Measurements from ENCODE around the gene NELL2. TPM values are rescaled to one million over a fixed set of nuclear protein-coding genes. Genes with fewer than 3 reads are reported as not detected.

The NELL2 gene
- total RNA-seq, 1 donor from 2014 or later = 0.55 TPM

DNA sequence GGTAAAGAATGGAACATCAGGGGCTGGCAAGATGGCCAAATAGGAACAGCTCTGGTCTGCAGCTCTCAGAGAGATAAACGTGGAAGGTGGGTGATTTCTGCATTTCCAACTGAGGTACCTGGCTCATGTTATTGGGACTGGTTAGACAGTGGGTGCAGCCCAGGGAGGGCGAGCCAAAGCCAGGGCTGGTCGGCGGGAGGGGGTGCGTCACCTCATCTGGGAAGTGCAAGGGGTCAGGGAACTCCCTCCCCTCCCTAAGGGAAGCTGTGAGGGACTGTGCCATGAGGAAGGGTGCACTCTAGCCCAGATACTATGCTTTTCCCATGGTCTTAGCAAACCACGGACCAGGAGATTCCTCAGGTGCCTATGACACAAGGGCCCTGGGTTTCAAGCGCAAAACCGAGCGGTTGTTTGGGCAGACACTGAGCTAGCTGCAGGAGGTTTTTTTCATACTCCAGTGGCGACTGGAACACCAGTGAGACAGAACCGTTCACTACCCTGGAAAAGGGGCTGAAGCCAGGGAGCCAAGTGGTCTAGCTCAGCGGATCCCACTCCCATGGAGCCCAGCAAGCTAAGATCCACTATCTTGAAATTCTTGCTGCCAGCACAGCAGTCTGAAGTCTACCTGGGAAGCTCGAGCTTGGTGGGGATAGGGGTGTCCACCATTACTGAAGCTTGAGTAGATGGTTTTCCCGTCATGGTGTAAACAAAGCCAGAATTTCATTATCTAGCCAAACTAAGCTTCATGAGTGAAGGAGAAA, 317.6 kb downstream of the NELL2 start:
- H3K4me3 ChIP-seq = no peak overlapping the region
- H3K27ac ChIP-seq (replicated peaks) = no peak overlapping the region
- no peak for TF ChIP-seq CTCF (IDR thresholded peaks at IDR 0.05; ENCODE audit: borderline replicate concordance)
- intact Hi-C loops (cut with micrococcal nuclease) = no loop called here
- H3K4me1 ChIP-seq = no peaks in the 10 kb centered on the region
- H3K27me3 ChIP-seq (ENCODE audit: low read depth) = no peaks in the 10 kb centered on the region
- no peaks in the 10 kb centered on the region for H3K36me3 ChIP-seq
- peaks cover 8% of the 10 kb centered on the region for H3K9me3 ChIP-seq (replicated peaks)
- no peak for DNase-seq

- Histone ChIP-seq H3K27me3 (ENCODE audit: low read depth) (no peaks in the 10 kb centered on the region), H3K9me3 (replicated peaks) (no peaks in the 10 kb centered on the region), H3K27ac (replicated peaks) (no peak overlapping the region), H3K36me3 (no peaks in the 10 kb centered on the region), H3K4me3 (no peak overlapping the region), H3K4me1 (no peaks in the 10 kb centered on the region)
- no peak for DNase-seq
- intact Hi-C loops (cut with micrococcal nuclease) = no loop called here
- TF ChIP-seq CTCF (IDR thresholded peaks at IDR 0.05; ENCODE audit: borderline replicate concordance) = no peak
Observed at GRCh38 chr12:44555454-44555853, 320.7 kb downstream of the NELL2 start.

GRCh38 chr12:44551631-44552030, 324.5 kb downstream of the NELL2 start:
- intact Hi-C loops (cut with micrococcal nuclease) = no loop called here
- Histone ChIP-seq H3K27me3 (ENCODE audit: low read depth) (no peaks in the 10 kb centered on the region), H3K36me3 (no peaks in the 10 kb centered on the region), H3K4me1 (no peaks in the 10 kb centered on the region), H3K4me3 (no peak overlapping the region), H3K27ac (replicated peaks) (no peak overlapping the region), H3K9me3 (replicated peaks) (no peaks in the 10 kb centered on the region)
- DNase-seq = no peak
- no peak for TF ChIP-seq CTCF (IDR thresholded peaks at IDR 0.05; ENCODE audit: borderline replicate concordance)

- DNase-seq = no peak
- Histone ChIP-seq H3K4me3 (no peak overlapping the region), H3K9me3 (replicated peaks) (no peaks in the 10 kb centered on the region), H3K27me3 (ENCODE audit: low read depth) (no peaks in the 10 kb centered on the region), H3K27ac (replicated peaks) (no peak overlapping the region), H3K4me1 (no peaks in the 10 kb centered on the region), H3K36me3 (no peaks in the 10 kb centered on the region)
- intact Hi-C loops (cut with micrococcal nuclease) = no loop called here
- TF ChIP-seq CTCF (IDR thresholded peaks at IDR 0.05; ENCODE audit: borderline replicate concordance) = no peak
Observed at GRCh38 chr12:44550377-44550776, 325.7 kb downstream of the NELL2 start.

DNA sequence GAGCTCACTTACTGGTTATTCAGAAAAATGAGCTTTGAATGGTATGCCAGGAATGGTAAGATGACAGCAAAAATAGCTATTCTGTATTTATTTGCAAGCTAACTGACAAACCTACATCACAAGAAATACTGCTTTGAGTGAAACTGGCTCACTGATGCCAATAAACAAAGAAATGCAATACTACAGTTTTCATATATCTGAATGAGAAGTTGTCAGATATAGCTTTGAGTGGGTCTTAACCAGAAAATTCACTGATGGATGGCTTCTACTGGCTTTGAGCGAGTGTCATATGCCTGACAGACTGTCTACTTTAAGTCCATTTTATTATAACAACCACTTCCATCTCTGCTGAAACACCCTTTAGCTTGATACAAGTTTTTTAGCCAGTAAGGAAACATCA, 330.1 kb downstream of the NELL2 start:
- H3K36me3 ChIP-seq = no peaks in the 10 kb centered on the region
- no peak for TF ChIP-seq CTCF (IDR thresholded peaks at IDR 0.05; ENCODE audit: borderline replicate concordance)
- no peaks in the 10 kb centered on the region for H3K27me3 ChIP-seq (ENCODE audit: low read depth)
- no peak overlapping the region for H3K27ac ChIP-seq (replicated peaks)
- no peak for DNase-seq
- no peak overlapping the region for H3K4me3 ChIP-seq
- H3K9me3 ChIP-seq (replicated peaks) = no peaks in the 10 kb centered on the region
- intact Hi-C loops (cut with micrococcal nuclease) = no loop called here
- no peaks in the 10 kb centered on the region for H3K4me1 ChIP-seq

Measured in left ventricle myocardium inferior (tissue), 1 donor.